ENCODE results near the gene NBAS.
"Not testable (repeated sequence)": the region's sequence is repeated elsewhere in the genome, so short reads cannot be mapped to it uniquely, and the experiment has no call there.

Gene NBAS

GRCh38 chr2:15456352-15456751 lies 104.8 kb downstream of the NBAS start:
- no peak for DNase-seq

- no peak for DNase-seq
Observed at GRCh38 chr2:15450808-15451207, 110.3 kb downstream of the NBAS start.

GRCh38 chr2:15449556-15450236 lies 111.4 kb downstream of the NBAS start:
- no peak for DNase-seq

GRCh38 chr2:15448250-15448839 lies 112.8 kb downstream of the NBAS start:
- no peak for DNase-seq

- DNase-seq = no peak
Observed at GRCh38 chr2:15447381-15447780, 113.8 kb downstream of the NBAS start.

GRCh38 chr2:15446961-15447360 lies 114.2 kb downstream of the NBAS start:
- DNase-seq = no peak

GRCh38 chr2:15445891-15446562 lies 115.1 kb downstream of the NBAS start:
- no peak for DNase-seq

- not testable (repeated sequence) for DNase-seq
Observed at GRCh38 chr2:15439768-15440524, 121.2 kb downstream of the NBAS start.

- DNase-seq = not testable (repeated sequence)
Observed at GRCh38 chr2:15439366-15439765, 121.8 kb downstream of the NBAS start.

GRCh38 chr2:15436195-15436594 lies 124.9 kb downstream of the NBAS start:
- no peak for DNase-seq

- no peak for DNase-seq
Observed at GRCh38 chr2:15435474-15435873, 125.7 kb downstream of the NBAS start.

GRCh38 chr2:15432642-15433256 lies 128.4 kb downstream of the NBAS start:
- no peak for DNase-seq

GRCh38 chr2:15429032-15429431 lies 132.1 kb downstream of the NBAS start:
- no peak for DNase-seq

- DNase-seq = no peak
Observed at GRCh38 chr2:15427987-15428386, 133.1 kb downstream of the NBAS start.

- no peak for DNase-seq
Observed at GRCh38 chr2:15426606-15427005, 134.5 kb downstream of the NBAS start.

- no peak for DNase-seq
Observed at GRCh38 chr2:15425712-15426111, 135.4 kb downstream of the NBAS start.

- no peak for DNase-seq
Observed at GRCh38 chr2:15421753-15422152, 139.4 kb downstream of the NBAS start.

GRCh38 chr2:15415748-15416147 lies 145.4 kb downstream of the NBAS start:
- no peak for DNase-seq

GRCh38 chr2:15412779-15413178 lies 148.4 kb downstream of the NBAS start:
- DNase-seq = no peak

- DNase-seq = no peak
Observed at GRCh38 chr2:15412309-15412708, 148.8 kb downstream of the NBAS start.

GRCh38 chr2:15410884-15411283 lies 150.2 kb downstream of the NBAS start:
- no peak for DNase-seq

- DNase-seq = no peak
Observed at GRCh38 chr2:15408759-15409158, 152.4 kb downstream of the NBAS start.

GRCh38 chr2:15407666-15408065 lies 153.5 kb downstream of the NBAS start:
- no peak for DNase-seq
